ENCODE measurements around the gene METTL8.

- TF ChIP-seq, protein P1, sequence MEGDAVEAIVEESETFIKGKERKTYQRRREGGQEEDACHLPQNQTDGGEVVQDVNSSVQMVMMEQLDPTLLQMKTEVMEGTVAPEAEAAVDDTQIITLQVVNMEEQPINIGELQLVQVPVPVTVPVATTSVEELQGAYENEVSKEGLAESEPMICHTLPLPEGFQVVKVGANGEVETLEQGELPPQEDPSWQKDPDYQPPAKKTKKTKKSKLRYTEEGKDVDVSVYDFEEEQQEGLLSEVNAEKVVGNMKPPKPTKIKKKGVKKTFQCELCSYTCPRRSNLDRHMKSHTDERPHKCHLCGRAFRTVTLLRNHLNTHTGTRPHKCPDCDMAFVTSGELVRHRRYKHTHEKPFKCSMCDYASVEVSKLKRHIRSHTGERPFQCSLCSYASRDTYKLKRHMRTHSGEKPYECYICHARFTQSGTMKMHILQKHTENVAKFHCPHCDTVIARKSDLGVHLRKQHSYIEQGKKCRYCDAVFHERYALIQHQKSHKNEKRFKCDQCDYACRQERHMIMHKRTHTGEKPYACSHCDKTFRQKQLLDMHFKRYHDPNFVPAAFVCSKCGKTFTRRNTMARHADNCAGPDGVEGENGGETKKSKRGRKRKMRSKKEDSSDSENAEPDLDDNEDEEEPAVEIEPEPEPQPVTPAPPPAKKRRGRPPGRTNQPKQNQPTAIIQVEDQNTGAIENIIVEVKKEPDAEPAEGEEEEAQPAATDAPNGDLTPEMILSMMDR (IDR thresholded peaks at IDR 0.05), result no peak
- no peak for TF ChIP-seq ZFX (IDR thresholded peaks at IDR 0.05; ENCODE audit: borderline replicate concordance)
Measured at GRCh38 chr2:171387052-171387451, 46.7 kb downstream of the METTL8 start.

Data from 22Rv1 (cell line).